HT-29 (cell line): Measurements from ENCODE around the gene DPEP1. TPM values are rescaled to one million over a fixed set of nuclear protein-coding genes. Genes with fewer than 3 reads are reported as not detected.
A peak's percentile ranks its signal among the peaks of the same experiment; 100 is the strongest.

ENCODE experiments used
- DNase-seq: peaks from one replicate; pipeline ENCODE4 v3.0.0-alpha.2; 2015; ENCODE audit warnings: low spot score
- total RNA-seq: library from RNA; depleted of rRNA; stranded (reverse); fragments of >200 nt; shearing (Covaris generic); gene quantifications from 2 replicates; pipeline ENCODE4 v1.2.3, GENCODE V29; 2014; rRNA removed

Gene DPEP1
- total RNA-seq, 1 experiment from 2014 or later: 81.5 TPM

DNA sequence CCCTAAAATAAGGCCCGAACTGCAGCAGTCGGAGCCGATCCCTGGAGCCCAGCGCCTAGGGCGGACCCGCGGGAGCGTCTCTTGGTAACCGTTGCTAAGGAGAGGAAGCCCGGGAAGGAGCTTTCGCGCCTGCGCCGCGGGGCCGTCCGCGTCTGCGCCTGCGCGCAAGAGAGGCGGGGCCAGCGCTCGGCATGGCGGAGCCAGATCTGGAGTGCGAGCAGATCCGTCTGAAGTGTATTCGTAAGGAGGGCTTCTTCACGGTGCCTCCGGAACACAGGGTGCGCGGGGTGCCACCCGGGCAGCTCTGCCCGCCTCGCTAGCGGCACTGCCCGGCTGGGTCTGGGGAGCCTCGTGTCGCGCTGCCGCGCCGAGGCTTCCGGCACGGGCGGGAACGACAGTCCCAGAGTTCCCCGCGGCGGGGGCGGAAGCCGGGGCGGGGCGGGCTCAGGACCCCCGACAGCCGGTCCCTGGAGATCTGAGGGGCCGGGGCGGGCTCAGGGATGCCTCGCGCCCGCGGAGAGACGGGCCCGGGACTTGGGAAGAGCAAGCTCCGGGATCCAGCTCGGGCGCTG, 73.2 kb downstream of the DPEP1 start, which contains the start of gene CDK10:
CDK10 (plus strand) TSS at position 170 of the 572 bp plus-strand sequence; CDS start at position 192, 22 bp downstream.
- peak; percentile 91 for DNase-seq

GRCh38 chr16:89687092-89687940, 73.9 kb downstream of the DPEP1 start:
- peak; percentile 94 for DNase-seq

Other genes with a start within 250 kb of the DPEP1 start
- 92.5 and 122 TPM in 2 replicates for gene ANKRD11, start 123.1 kb upstream of the DPEP1 start, total RNA-seq
- 150 and 162 TPM in 2 replicates for gene SPG7, start 105.2 kb upstream of the DPEP1 start, total RNA-seq
- 8,222 and 8,866 TPM in 2 replicates for gene RPL13, start 53.0 kb upstream of the DPEP1 start, total RNA-seq
- gene CPNE7, start 37.9 kb upstream of the DPEP1 start, total RNA-seq: 16.5 and 23.8 TPM in 2 replicates
- 216 and 243 TPM in 2 replicates for gene CHMP1A, start 44.1 kb downstream of the DPEP1 start, total RNA-seq
- gene SPATA33, start 44.2 kb downstream of the DPEP1 start, total RNA-seq: 12.5 and 17.1 TPM in 2 replicates
- 107 and 116 TPM in 2 replicates for gene CDK10, start 73.0 kb downstream of the DPEP1 start, total RNA-seq
- gene SPATA2L, start 88.1 kb downstream of the DPEP1 start, total RNA-seq: 71.3 and 83.7 TPM in 2 replicates
- gene VPS9D1, start 107.3 kb downstream of the DPEP1 start, total RNA-seq: 11.7 and 19.1 TPM in 2 replicates
- 48.0 and 48.3 TPM in 2 replicates for gene ZNF276, start 107.9 kb downstream of the DPEP1 start, total RNA-seq
- 92.6 and 100 TPM in 2 replicates for gene FANCA, start 203.0 kb downstream of the DPEP1 start, total RNA-seq
- 25.2 and 30.4 TPM in 2 replicates for gene SPIRE2, start 214.8 kb downstream of the DPEP1 start, total RNA-seq